K562 treated with DMSO at 1 percent for 12 hours (cell line): Measurements from ENCODE around the gene CAT. TPM values are rescaled to one million over a fixed set of nuclear protein-coding genes. Genes with fewer than 3 reads are reported as not detected.

Source experiments
- total RNA-seq: library from RNA; unstranded; fragments of 300-600 nt; gene quantifications from 2 replicates; pipeline ENCODE4 v1.2.3, GENCODE V29; 2022; ENCODE audit not compliant: insufficient read depth

CAT gene
- 35.6 and 67.9 TPM in 2 replicates for total RNA-seq

GRCh38 chr11:34438529-34439507 lies at the start of gene CAT:
TSS of gene CAT (plus strand) at chr11:34438934. CDS start at chr11:34439014, 80 bp downstream.

GRCh38 chr11:34513682-34514449 lies 75.1 kb downstream of the CAT start, which contains the start of gene ELF5:
TSS of gene ELF5 (minus strand) at chr11:34513794. CDS start at chr11:34505749, 8,045 bp downstream.

Other genes starting within 250 kb of the CAT start
- gene ABTB2, start 80.9 kb upstream of the CAT start, total RNA-seq, result 0.38 and 1.1 TPM in 2 replicates
- not detected in 2 replicates for gene ELF5, start 74.9 kb downstream of the CAT start, total RNA-seq
- 0.56 and 1.0 TPM in 2 replicates for gene EHF, start 182.2 kb downstream of the CAT start, total RNA-seq